OCI-LY1 (cell line): ENCODE results near the gene FAM89B.

Experiments used
- H2AFZ ChIP-seq: fragments of 200-600 bp; sonication (generic), shearing (Covaris generic); 2 replicates; pipeline ENCODE4 v1.6.0; 2014; ENCODE audit warnings: antibody characterized with exemption, mild to moderate bottlenecking, low read length
- H3F3A ChIP-seq: fragments of 200-600 bp; sonication (generic), shearing (Covaris generic); 2 replicates; pipeline ENCODE4 v1.6.0; 2014; ENCODE audit warnings: mild to moderate bottlenecking, antibody characterized with exemption, low read length, moderate library complexity; ENCODE audit not compliant: insufficient read depth
- H3K27ac ChIP-seq: fragments of 200-600 bp; sonication (generic); 2 replicates; pipeline ENCODE4 v1.5.1; 2014; ENCODE audit warnings: low read length, mixed run types, mild to moderate bottlenecking, low read depth; ENCODE audit not compliant: poor library complexity, severe bottlenecking
- H3K27me3 ChIP-seq: fragments of 200-600 bp; sonication (generic); 2 replicates; pipeline ENCODE4 v1.6.0; 2014; ENCODE audit warnings: antibody characterized with exemption, mild to moderate bottlenecking, low read length, moderate library complexity; ENCODE audit not compliant: insufficient read depth
- H3K36me3 ChIP-seq: fragments of 200-600 bp; sonication (generic); 2 replicates; pipeline ENCODE4 v1.6.1; 2014; ENCODE audit warnings: mild to moderate bottlenecking, antibody characterized with exemption, low read length, moderate library complexity, mixed read lengths; ENCODE audit not compliant: insufficient read depth
- H3K4me1 ChIP-seq: fragments of 200-600 bp; sonication (generic); 2 replicates; pipeline ENCODE4 v1.5.1; 2014; ENCODE audit warnings: mild to moderate bottlenecking, low read length, moderate library complexity; ENCODE audit not compliant: insufficient read depth, severe bottlenecking
- H3K4me2 ChIP-seq: fragments of 200-600 bp; sonication (generic), shearing (Covaris generic); 2 replicates; pipeline ENCODE4 v1.6.1; 2014; ENCODE audit warnings: low read length
- H3K4me3 ChIP-seq: fragments of 200-600 bp; sonication (generic); 2 replicates; pipeline ENCODE4 v1.5.1; 2014; ENCODE audit warnings: low read length, low read depth, mild to moderate bottlenecking, mixed read lengths; ENCODE audit not compliant: poor library complexity, severe bottlenecking
- H3K79me2 ChIP-seq: fragments of 200-600 bp; shearing (Covaris generic); 2 replicates; pipeline ENCODE4 v1.6.1; 2016; ENCODE audit warnings: mixed run types, low read length, mixed read lengths; ENCODE audit not compliant: insufficient read depth
- H3K9ac ChIP-seq: fragments of 200-600 bp; sonication (generic), shearing (Covaris generic); 2 replicates; pipeline ENCODE4 v1.6.1; 2014; ENCODE audit warnings: mild to moderate bottlenecking, low read length, mixed read lengths
- H3K9me2 ChIP-seq: fragments of 200-600 bp; sonication (generic), shearing (Covaris generic); 2 replicates; pipeline ENCODE4 v1.6.1; 2014; ENCODE audit warnings: low read depth, mild to moderate bottlenecking, low read length, mixed read lengths
- H3K9me3 ChIP-seq: fragments of 200-600 bp; shearing (Covaris generic); 2 replicates; pipeline ENCODE4 v1.6.1; 2014; ENCODE audit warnings: low read length, mixed read lengths
- H4K20me1 ChIP-seq: fragments of 200-600 bp; sonication (generic), shearing (Covaris generic); 2 replicates; pipeline ENCODE4 v1.6.0; 2016; ENCODE audit warnings: mild to moderate bottlenecking, low read length; ENCODE audit not compliant: insufficient read depth
- EZH2 ChIP-seq: fragments of 200-600 bp; sonication (generic), shearing (Covaris generic); IDR thresholded peaks from 2 replicates; pipeline ENCODE4 v1.8.0; 2017; ENCODE audit warnings: borderline replicate concordance, mixed run types, mild to moderate bottlenecking, antibody characterized with exemption, low read length, moderate library complexity, mixed read lengths
- TF ChIP-seq, protein P1 (sequence below): fragments of 200-600 bp; sonication (generic), shearing (Covaris generic); IDR thresholded peaks from 2 replicates; pipeline ENCODE4 v1.5.1; 2017; ENCODE audit warnings: mild to moderate bottlenecking, antibody characterized with exemption, low read length, moderate library complexity, mixed read lengths

Gene FAM89B

DNA sequence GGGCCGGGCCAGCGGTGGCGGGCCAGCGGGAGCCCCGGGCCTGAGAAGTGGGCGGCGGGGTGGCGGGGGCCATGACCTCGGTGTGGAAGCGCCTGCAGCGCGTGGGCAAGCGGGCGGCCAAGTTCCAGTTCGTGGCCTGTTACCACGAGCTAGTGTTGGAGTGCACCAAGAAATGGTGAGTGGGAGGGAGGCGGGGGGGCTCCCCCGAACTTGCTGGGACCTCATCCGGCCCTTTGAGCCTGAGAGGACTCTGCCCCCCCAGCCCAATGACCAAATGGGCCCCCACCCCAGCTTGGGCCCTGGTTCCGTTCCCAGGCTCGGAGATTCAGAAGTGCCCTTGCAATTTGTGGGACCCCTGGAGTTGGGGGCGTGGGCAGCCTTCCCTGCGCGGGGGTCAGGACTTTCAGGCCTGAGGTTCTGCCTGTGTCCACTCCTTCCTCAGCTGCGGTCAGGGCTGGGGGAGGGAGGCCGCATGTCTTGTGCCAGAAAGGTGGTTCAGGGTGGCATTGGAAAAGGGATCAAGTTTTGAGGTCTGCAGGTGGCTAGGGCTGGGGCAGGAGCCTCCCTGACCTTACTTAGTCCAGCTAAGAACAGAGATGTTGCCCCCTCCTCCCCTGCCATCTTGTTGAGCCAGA is 4.0 kb downstream of the FAM89B start:
- H3K36me3 ChIP-seq = no peaks in the 10 kb centered on the region; the same call in 1 of the 2 replicates
- H3K4me2 ChIP-seq = peak overlapping the region; percentile 63
- H4K20me1 ChIP-seq = no peaks in the 10 kb centered on the region
- H3K27ac ChIP-seq = no peak overlapping the region
- peaks cover 42% of the 10 kb centered on the region for H3K4me1 ChIP-seq
- no peaks in the 10 kb centered on the region for H3K79me2 ChIP-seq
- H3K9me2 ChIP-seq = no peaks in the 10 kb centered on the region
- H3K9me3 ChIP-seq = no peaks in the 10 kb centered on the region
- H3K4me3 ChIP-seq = peak overlapping the region; percentile 54
- H3K27me3 ChIP-seq = peaks cover 5% of the 10 kb centered on the region; the same call in 1 of the 2 replicates
- no peak overlapping the region for H2AFZ ChIP-seq
- H3K9ac ChIP-seq = peak overlapping the region; percentile 48; the same call in 1 of the 2 replicates
- no peaks in the 10 kb centered on the region; the same call in 1 of the 2 replicates for H3F3A ChIP-seq
- TF ChIP-seq, protein P1, sequence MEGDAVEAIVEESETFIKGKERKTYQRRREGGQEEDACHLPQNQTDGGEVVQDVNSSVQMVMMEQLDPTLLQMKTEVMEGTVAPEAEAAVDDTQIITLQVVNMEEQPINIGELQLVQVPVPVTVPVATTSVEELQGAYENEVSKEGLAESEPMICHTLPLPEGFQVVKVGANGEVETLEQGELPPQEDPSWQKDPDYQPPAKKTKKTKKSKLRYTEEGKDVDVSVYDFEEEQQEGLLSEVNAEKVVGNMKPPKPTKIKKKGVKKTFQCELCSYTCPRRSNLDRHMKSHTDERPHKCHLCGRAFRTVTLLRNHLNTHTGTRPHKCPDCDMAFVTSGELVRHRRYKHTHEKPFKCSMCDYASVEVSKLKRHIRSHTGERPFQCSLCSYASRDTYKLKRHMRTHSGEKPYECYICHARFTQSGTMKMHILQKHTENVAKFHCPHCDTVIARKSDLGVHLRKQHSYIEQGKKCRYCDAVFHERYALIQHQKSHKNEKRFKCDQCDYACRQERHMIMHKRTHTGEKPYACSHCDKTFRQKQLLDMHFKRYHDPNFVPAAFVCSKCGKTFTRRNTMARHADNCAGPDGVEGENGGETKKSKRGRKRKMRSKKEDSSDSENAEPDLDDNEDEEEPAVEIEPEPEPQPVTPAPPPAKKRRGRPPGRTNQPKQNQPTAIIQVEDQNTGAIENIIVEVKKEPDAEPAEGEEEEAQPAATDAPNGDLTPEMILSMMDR = no peak
- TF ChIP-seq EZH2 = no peak

GRCh38 chr11:65576867-65577755 is 4.8 kb downstream of the FAM89B start:
- Histone ChIP-seq H4K20me1 (no peaks in the 10 kb centered on the region), H3K36me3 (no peaks in the 10 kb centered on the region; the same call in 1 of the 2 replicates), H3K27me3 (peaks cover 5% of the 10 kb centered on the region), H3K9me3 (no peaks in the 10 kb centered on the region), H3K4me3 (no peak overlapping the region), H2AFZ (no peak overlapping the region), H3F3A (no peaks in the 10 kb centered on the region; the same call in 1 of the 2 replicates), H3K27ac (no peak overlapping the region), H3K4me1 (peaks cover 34% of the 10 kb centered on the region), H3K9ac (no peak overlapping the region), H3K79me2 (no peaks in the 10 kb centered on the region), H3K4me2 (peak overlapping the region; percentile 63; the same call in 1 of the 2 replicates), H3K9me2 (no peaks in the 10 kb centered on the region)
- no peak for TF ChIP-seq EZH2
- TF ChIP-seq, protein P1 = no peak

- H3K9me2 ChIP-seq = no peaks in the 10 kb centered on the region
- no peak overlapping the region for H3K4me2 ChIP-seq
- H3F3A ChIP-seq = no peaks in the 10 kb centered on the region; the same call in 1 of the 2 replicates
- no peak overlapping the region for H3K27ac ChIP-seq
- no peak overlapping the region for H2AFZ ChIP-seq
- H3K79me2 ChIP-seq = no peaks in the 10 kb centered on the region
- no peaks in the 10 kb centered on the region for H4K20me1 ChIP-seq
- no peaks in the 10 kb centered on the region for H3K9me3 ChIP-seq
- H3K4me3 ChIP-seq = no peak overlapping the region
- no peaks in the 10 kb centered on the region; the same call in 1 of the 2 replicates for H3K36me3 ChIP-seq
- H3K4me1 ChIP-seq = peaks cover 33% of the 10 kb centered on the region
- TF ChIP-seq EZH2 = no peak
- TF ChIP-seq, protein P1 = no peak
- no peak overlapping the region for H3K9ac ChIP-seq
- H3K27me3 ChIP-seq = peaks cover 5% of the 10 kb centered on the region
These were observed 5.4 kb downstream of the FAM89B start for GRCh38 chr11:65577756-65578109.
